EL (cell line): ENCODE measurements around the gene RHBDD2.
"Not testable (repeated sequence)": the region's sequence is repeated elsewhere in the genome, so short reads cannot be mapped to it uniquely, and the experiment has no call there.

Experiments used
- DNase-seq: peaks from one replicate; pipeline ENCODE4 v3.0.0-alpha.2; 2016

RHBDD2 gene

GRCh38 chr7:75889223-75889825, 10.5 kb downstream of the RHBDD2 start:
- no peak for DNase-seq

GRCh38 chr7:75889826-75890225, 11.0 kb downstream of the RHBDD2 start:
- DNase-seq = peak; percentile 43

GRCh38 chr7:75891237-75891636, 12.4 kb downstream of the RHBDD2 start:
- not testable (repeated sequence) for DNase-seq

GRCh38 chr7:75891815-75892411, 13.1 kb downstream of the RHBDD2 start:
- no peak for DNase-seq

GRCh38 chr7:75892634-75893272, 13.9 kb downstream of the RHBDD2 start:
- DNase-seq = no peak

- no peak for DNase-seq
Observed at GRCh38 chr7:75896803-75897327, 18.0 kb downstream of the RHBDD2 start.

GRCh38 chr7:75900617-75901315, 21.9 kb downstream of the RHBDD2 start:
- no peak for DNase-seq

- peak; percentile 49 for DNase-seq
Observed at GRCh38 chr7:75905785-75906604, 27.2 kb downstream of the RHBDD2 start.

GRCh38 chr7:75906991-75907667, 28.3 kb downstream of the RHBDD2 start:
- DNase-seq = no peak

- DNase-seq = not testable (repeated sequence)
Observed at GRCh38 chr7:75907668-75908039, 28.8 kb downstream of the RHBDD2 start.

- no peak for DNase-seq
Observed at GRCh38 chr7:75909521-75910132, 30.8 kb downstream of the RHBDD2 start.

GRCh38 chr7:75911186-75911585, 32.4 kb downstream of the RHBDD2 start:
- DNase-seq = not testable (repeated sequence)

GRCh38 chr7:75913437-75913836, 34.6 kb downstream of the RHBDD2 start:
- no peak for DNase-seq

- DNase-seq = no peak
Observed at GRCh38 chr7:75914169-75914654, 35.4 kb downstream of the RHBDD2 start.

GRCh38 chr7:75914655-75915415, 36.0 kb downstream of the RHBDD2 start, which contains the start of gene POR:
POR (plus strand) TSS chr7:75915155; CDS start chr7:75954002, 38,847 bp downstream.
- peak; percentile 90 for DNase-seq

GRCh38 chr7:75915416-75916156, 36.8 kb downstream of the RHBDD2 start:
- DNase-seq = peak; percentile 29

GRCh38 chr7:75916259-75916658, 37.4 kb downstream of the RHBDD2 start:
- DNase-seq = no peak

- DNase-seq = no peak
Observed at GRCh38 chr7:75916685-75917634, 38.1 kb downstream of the RHBDD2 start.
